Measurements from ENCODE around the gene PARP4.
A peak's percentile ranks its signal among the peaks of the same experiment; 100 is the strongest.
"Not testable (repeated sequence)": the region's sequence is repeated elsewhere in the genome, so short reads cannot be mapped to it uniquely, and the experiment has no call there.

The PARP4 gene

GRCh38 chr13:24512197-24512907 lies at the start of gene PARP4:
TSS of gene PARP4 (minus strand) at chr13:24512778. CDS start at chr13:24503776, 9,002 bp downstream.
- peak; percentile 14 for DNase-seq

GRCh38 chr13:24560579-24561187 lies 48.1 kb upstream of the PARP4 start:
- DNase-seq, result not testable (repeated sequence)

- not testable (repeated sequence) for DNase-seq
Measured at GRCh38 chr13:24559431-24560218, 47.0 kb upstream of the PARP4 start.

GRCh38 chr13:24557081-24557480 lies 44.5 kb upstream of the PARP4 start:
- DNase-seq, result no peak

GRCh38 chr13:24553892-24554291 lies 41.3 kb upstream of the PARP4 start:
- DNase-seq, result not testable (repeated sequence)

GRCh38 chr13:24541476-24542352 lies 29.1 kb upstream of the PARP4 start:
- not testable (repeated sequence) for DNase-seq

GRCh38 chr13:24541127-24541475 lies 28.5 kb upstream of the PARP4 start:
- DNase-seq, result no peak

- no peak for DNase-seq
Measured at GRCh38 chr13:24540236-24541126, 27.9 kb upstream of the PARP4 start.

- no peak for DNase-seq
Measured at GRCh38 chr13:24539500-24540165, 27.1 kb upstream of the PARP4 start.

- no peak for DNase-seq
Measured at GRCh38 chr13:24529478-24529877, 16.9 kb upstream of the PARP4 start.

- DNase-seq, result no peak
Measured at GRCh38 chr13:24528816-24529398, 16.3 kb upstream of the PARP4 start.

- no peak for DNase-seq
Measured at GRCh38 chr13:24527266-24527775, 14.7 kb upstream of the PARP4 start.

- DNase-seq, result no peak
Measured at GRCh38 chr13:24520733-24521132, 8.2 kb upstream of the PARP4 start.

- no peak for DNase-seq
Measured at GRCh38 chr13:24516919-24517318, 4.3 kb upstream of the PARP4 start.

- no peak for DNase-seq
Measured at GRCh38 chr13:24512908-24513213, 283 bp upstream of the PARP4 start.

GRCh38 chr13:24511816-24512196 lies 772 bp downstream of the PARP4 start:
- no peak for DNase-seq

GRCh38 chr13:24511019-24511815 lies 1.4 kb downstream of the PARP4 start:
- peak; percentile 14 for DNase-seq

- no peak for DNase-seq
Measured at GRCh38 chr13:24506698-24507335, 5.8 kb downstream of the PARP4 start.

GRCh38 chr13:24506283-24506682 lies 6.3 kb downstream of the PARP4 start:
- not testable (repeated sequence) for DNase-seq

Measured in DMS79 (cell line).